Duodenal mucosa (tissue), 2 donors: ENCODE data around the gene CYBRD1.
A peak's percentile ranks its signal among the peaks of the same experiment; 100 is the strongest.

Experiments used
- H3K27ac ChIP-seq: one replicate; pipeline ENCODE4 v1.7.0; 2013; ENCODE audit warnings: low read depth, low read length
- H3K27me3 ChIP-seq, 2 donors: one replicate each; pipeline ENCODE4 v1.7.0; 2013; ENCODE audit warnings: low read length in 2 of 2, control low read depth in 1 of 2; ENCODE audit not compliant: insufficient read depth in 2 of 2, control insufficient read depth in 1 of 2
- H3K36me3 ChIP-seq, 2 donors: one replicate each; pipeline ENCODE4 v1.7.0; 2013; ENCODE audit warnings: low read length in 2 of 2, control low read depth in 1 of 2; ENCODE audit not compliant: insufficient read depth in 2 of 2, control insufficient read depth in 1 of 2
- H3K4me1 ChIP-seq, 2 donors: one replicate each; pipeline ENCODE4 v1.7.0; 2013; ENCODE audit warnings: low read length in 2 of 2, control low read depth in 1 of 2; ENCODE audit not compliant: insufficient read depth in 2 of 2, control insufficient read depth in 1 of 2
- H3K4me3 ChIP-seq, 2 donors: one replicate each; pipeline ENCODE4 v1.7.0; 2013; ENCODE audit warnings: low read length in 2 of 2, low read depth in 1 of 2
- H3K9ac ChIP-seq, 2 donors: one replicate each; pipeline ENCODE4 v1.7.0; 2013; ENCODE audit warnings: low read length in 2 of 2, low read depth in 1 of 2
- H3K9me3 ChIP-seq, 2 donors: one replicate each; pipeline ENCODE4 v1.7.0; 2013; ENCODE audit warnings: low read length in 2 of 2, control low read depth in 1 of 2; ENCODE audit not compliant: control insufficient read depth in 1 of 2

The CYBRD1 gene

GRCh38 chr2:171514908-171515582 is 7.2 kb upstream of the CYBRD1 start:
- H3K4me1 ChIP-seq, result peaks cover 9 to 21% of the 10 kb centered on the region in 2 donors
- no peaks in the 10 kb centered on the region for H3K36me3 ChIP-seq
- no peak overlapping the region for H3K27ac ChIP-seq
- no peak overlapping the region for H3K4me3 ChIP-seq
- no peak overlapping the region for H3K9ac ChIP-seq
- H3K9me3 ChIP-seq, result no peaks in the 10 kb centered on the region
- no peaks in the 10 kb centered on the region for H3K27me3 ChIP-seq

- H3K4me3 ChIP-seq, result no peak overlapping the region
- peaks cover 5 to 17% of the 10 kb centered on the region in 2 donors for H3K4me1 ChIP-seq
- no peak overlapping the region for H3K27ac ChIP-seq
- H3K9ac ChIP-seq, result no peak overlapping the region
- H3K27me3 ChIP-seq, result no peaks in the 10 kb centered on the region
- no peaks in the 10 kb centered on the region for H3K36me3 ChIP-seq
- no peaks in the 10 kb centered on the region for H3K9me3 ChIP-seq
Observed at GRCh38 chr2:171515672-171516298, 6.5 kb upstream of the CYBRD1 start.

- no peaks in the 10 kb centered on the region for H3K36me3 ChIP-seq
- no peak overlapping the region for H3K27ac ChIP-seq
- H3K4me3 ChIP-seq, result no peak overlapping the region
- H3K27me3 ChIP-seq, result no peaks in the 10 kb centered on the region
- H3K4me1 ChIP-seq, result peaks cover 3 to 18% of the 10 kb centered on the region in 2 donors
- H3K9me3 ChIP-seq, result no peaks in the 10 kb centered on the region
- H3K9ac ChIP-seq, result no peak overlapping the region
Observed at GRCh38 chr2:171516793-171517192, 5.5 kb upstream of the CYBRD1 start.

GRCh38 chr2:171520471-171520870 is 1.8 kb upstream of the CYBRD1 start:
- no peaks in the 10 kb centered on the region for H3K9me3 ChIP-seq
- no peaks in the 10 kb centered on the region for H3K27me3 ChIP-seq
- peaks cover 5 to 11% of the 10 kb centered on the region in 2 donors for H3K4me1 ChIP-seq
- no peaks in the 10 kb centered on the region for H3K36me3 ChIP-seq
- no peak overlapping the region for H3K27ac ChIP-seq
- H3K4me3 ChIP-seq, result no peak overlapping the region
- H3K9ac ChIP-seq, result no peak overlapping the region

GRCh38 chr2:171521361-171522051 is 768 bp upstream of the CYBRD1 start:
- Histone ChIP-seq H3K9ac (peak overlapping the region; percentile 49 to 86), H3K4me3 (peak overlapping the region; percentile 92 to 94), H3K9me3 (no peaks in the 10 kb centered on the region), H3K36me3 (no peaks in the 10 kb centered on the region), H3K4me1 (peaks cover 5 to 11% of the 10 kb centered on the region in 2 donors), H3K27ac (peak overlapping the region; percentile 59), H3K27me3 (no peaks in the 10 kb centered on the region)

- Histone ChIP-seq H3K9ac (peak overlapping the region; percentile 86 to 88), H3K4me1 (peaks cover 5 to 11% of the 10 kb centered on the region in 2 donors), H3K36me3 (no peaks in the 10 kb centered on the region), H3K27ac (peak overlapping the region; percentile 88), H3K4me3 (peak overlapping the region; percentile 92 to 94), H3K9me3 (no peaks in the 10 kb centered on the region), H3K27me3 (no peaks in the 10 kb centered on the region)
Observed at GRCh38 chr2:171522788-171523087, 464 bp downstream of the CYBRD1 start.

- no peaks in the 10 kb centered on the region for H3K27me3 ChIP-seq
- peaks cover 5 to 11% of the 10 kb centered on the region in 2 donors for H3K4me1 ChIP-seq
- peak overlapping the region; percentile 88 for H3K27ac ChIP-seq
- no peaks in the 10 kb centered on the region for H3K9me3 ChIP-seq
- peak overlapping the region; percentile 92 to 94 for H3K4me3 ChIP-seq
- no peaks in the 10 kb centered on the region for H3K36me3 ChIP-seq
- peak overlapping the region; percentile 86 to 88 for H3K9ac ChIP-seq
Observed at GRCh38 chr2:171523088-171524017, 1.1 kb downstream of the CYBRD1 start.

- H3K4me3 ChIP-seq, result peak overlapping the region; percentile 92 to 94
- H3K9me3 ChIP-seq, result no peaks in the 10 kb centered on the region
- H3K4me1 ChIP-seq, result peaks cover 5 to 11% of the 10 kb centered on the region in 2 donors
- no peaks in the 10 kb centered on the region for H3K36me3 ChIP-seq
- H3K9ac ChIP-seq, result peak overlapping the region; percentile 86 to 88
- peak overlapping the region; percentile 88 for H3K27ac ChIP-seq
- H3K27me3 ChIP-seq, result no peaks in the 10 kb centered on the region
Observed at GRCh38 chr2:171524018-171524401, 1.7 kb downstream of the CYBRD1 start.

- Histone ChIP-seq H3K27me3 (no peaks in the 10 kb centered on the region), H3K27ac (no peak overlapping the region), H3K9ac (no peak overlapping the region), H3K4me1 (peaks cover 0 to 15% of the 10 kb centered on the region in 2 donors), H3K36me3 (peaks cover 0 to 3% of the 10 kb centered on the region in 2 donors), H3K9me3 (no peaks in the 10 kb centered on the region), H3K4me3 (no peak overlapping the region)
Observed at GRCh38 chr2:171529914-171530313, 7.6 kb downstream of the CYBRD1 start.
